Stomach (tissue), 4 donors: ENCODE data around the gene SKI.

Source experiments
- EP300 ChIP-seq: sonication (generic); formaldehyde crosslinking; IDR thresholded peaks from one replicate; pipeline ENCODE4 v1.6.1; 2017; ENCODE audit warnings: antibody characterized with exemption
- POLR2A ChIP-seq, 4 donors: fragments of 450-650 bp; IDR thresholded peaks; one replicate each; pipeline ENCODE4 v1.6.1; 2016; ENCODE audit warnings: antibody characterized with exemption in 4 of 4, control low read depth in 2 of 4, mild to moderate bottlenecking in 1 of 4, moderate library complexity in 1 of 4
- POLR2AphosphoS5 ChIP-seq, 3 donors: sonication (generic); formaldehyde crosslinking; IDR thresholded peaks; one replicate each; pipeline ENCODE4 v1.6.1; 2016; ENCODE audit warnings: antibody characterized with exemption in 3 of 3
- TF ChIP-seq, protein P1 (sequence below), 7 experiments: fragments of 450-650 bp in 4 of 7; fragments of 200-600 bp in 3 of 7; sonication (generic) in 3 of 7; IDR thresholded peaks; one replicate each; pipeline ENCODE4 v1.5.1; 2016 to 2019; ENCODE audit warnings: antibody characterized with exemption in 7 of 7, control low read depth in 2 of 7, mild to moderate bottlenecking in 1 of 7

DNA sequence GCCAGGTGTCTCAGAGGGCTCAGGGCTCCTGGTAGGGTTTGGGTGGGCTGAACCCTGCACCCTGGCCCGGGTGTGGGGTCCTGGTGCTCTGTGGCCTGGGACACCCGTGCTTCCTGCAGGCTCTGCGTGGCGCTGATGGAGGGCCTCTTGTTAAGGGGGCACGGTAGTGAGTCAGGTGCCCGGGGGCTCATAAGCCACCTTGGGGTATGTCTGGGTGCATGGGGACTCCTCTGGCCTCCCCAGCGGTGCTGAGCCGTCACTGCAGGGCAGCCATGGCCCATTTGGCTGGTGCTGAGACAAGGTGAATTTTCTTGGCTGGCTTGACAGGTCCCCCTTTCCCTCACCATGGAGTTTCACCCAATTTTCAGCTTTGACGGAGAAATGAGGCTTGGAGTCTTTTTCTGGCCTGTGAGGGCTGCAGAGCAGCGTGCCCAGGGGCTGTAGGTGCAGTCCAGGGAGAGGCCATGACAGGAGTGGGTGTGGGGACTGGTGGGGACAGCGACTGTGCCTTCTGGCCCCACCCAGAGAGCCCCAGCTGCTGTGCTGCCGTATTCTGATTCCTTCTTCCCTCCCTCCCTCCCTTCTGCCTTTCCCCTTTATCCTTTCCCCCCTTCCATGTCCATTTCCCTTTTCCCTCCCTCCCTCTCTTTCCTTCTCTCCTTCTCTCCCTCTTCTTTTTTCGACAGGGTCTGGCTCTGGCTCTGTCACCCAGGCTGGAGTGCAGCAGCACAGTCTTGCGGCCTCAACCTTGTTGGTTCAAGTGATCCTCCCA, 40.4 kb downstream of the SKI start:
- no peak for TF ChIP-seq POLR2A (IDR thresholded peaks at IDR 0.05)
- TF ChIP-seq, protein P1, sequence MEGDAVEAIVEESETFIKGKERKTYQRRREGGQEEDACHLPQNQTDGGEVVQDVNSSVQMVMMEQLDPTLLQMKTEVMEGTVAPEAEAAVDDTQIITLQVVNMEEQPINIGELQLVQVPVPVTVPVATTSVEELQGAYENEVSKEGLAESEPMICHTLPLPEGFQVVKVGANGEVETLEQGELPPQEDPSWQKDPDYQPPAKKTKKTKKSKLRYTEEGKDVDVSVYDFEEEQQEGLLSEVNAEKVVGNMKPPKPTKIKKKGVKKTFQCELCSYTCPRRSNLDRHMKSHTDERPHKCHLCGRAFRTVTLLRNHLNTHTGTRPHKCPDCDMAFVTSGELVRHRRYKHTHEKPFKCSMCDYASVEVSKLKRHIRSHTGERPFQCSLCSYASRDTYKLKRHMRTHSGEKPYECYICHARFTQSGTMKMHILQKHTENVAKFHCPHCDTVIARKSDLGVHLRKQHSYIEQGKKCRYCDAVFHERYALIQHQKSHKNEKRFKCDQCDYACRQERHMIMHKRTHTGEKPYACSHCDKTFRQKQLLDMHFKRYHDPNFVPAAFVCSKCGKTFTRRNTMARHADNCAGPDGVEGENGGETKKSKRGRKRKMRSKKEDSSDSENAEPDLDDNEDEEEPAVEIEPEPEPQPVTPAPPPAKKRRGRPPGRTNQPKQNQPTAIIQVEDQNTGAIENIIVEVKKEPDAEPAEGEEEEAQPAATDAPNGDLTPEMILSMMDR (IDR thresholded peaks at IDR 0.05), result no peak
- no peak for TF ChIP-seq POLR2AphosphoS5 (IDR thresholded peaks at IDR 0.05)
- TF ChIP-seq EP300, result no peak
